ENCODE measurements around the gene CNTNAP2. TPM values are rescaled to one million over a fixed set of nuclear protein-coding genes. Genes with fewer than 3 reads are reported as not detected.
A peak's percentile ranks its signal among the peaks of the same experiment; 100 is the strongest.

The CNTNAP2 gene
- total and polyA plus RNA-seq, 2 of the 8 experiments (the other 6 are each of a cell fraction or from before 2014, with no cell fraction given): 27.9 to 71.0 TPM

DNA sequence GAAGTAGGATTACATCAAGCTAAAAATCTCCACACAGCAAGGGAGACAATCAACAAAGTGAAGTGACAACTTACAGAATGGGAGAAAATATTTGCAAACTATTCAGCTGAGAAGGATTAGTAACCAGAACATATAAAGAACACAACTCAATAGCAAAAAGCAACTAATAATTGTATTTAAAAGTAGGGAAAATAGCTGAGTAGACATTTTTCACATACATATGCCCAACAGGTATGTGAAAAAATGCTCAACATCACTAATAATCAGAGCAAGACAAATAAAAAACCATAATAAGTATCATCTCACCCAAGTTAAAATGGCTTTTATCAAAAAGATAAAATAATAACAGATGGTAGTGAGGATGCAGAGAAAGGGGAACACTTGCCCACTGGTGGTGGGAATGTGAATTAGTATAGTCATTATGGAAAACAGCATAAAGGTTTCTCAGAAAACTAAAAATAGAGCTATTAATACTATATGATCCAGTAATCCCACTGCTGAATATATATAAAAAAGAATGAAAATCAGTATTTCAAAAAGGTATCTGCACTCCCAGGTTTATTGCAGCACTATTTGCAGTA is 1689.5 kb downstream of the CNTNAP2 start (continued):
- TF ChIP-seq SP4 (IDR thresholded peaks at IDR 0.05; ENCODE audit: low read length): no peak
- TF ChIP-seq RBBP5 (IDR thresholded peaks at IDR 0.05; ENCODE audit: borderline replicate concordance, low read depth, low read length): no peak
- TF ChIP-seq TCF12 (IDR thresholded peaks at IDR 0.05; ENCODE audit: low read depth, low read length): no peak
- no peak for TF ChIP-seq RNF2 (IDR thresholded peaks at IDR 0.05; ENCODE audit: borderline replicate concordance, low read depth, low read length, missing control alignments, poor library complexity, severe bottlenecking)
- TF ChIP-seq NANOG (IDR thresholded peaks at IDR 0.05; ENCODE audit: insufficient read depth, low read depth, low read length, poor library complexity, severe bottlenecking): no peak
- TF ChIP-seq CHD1 (IDR thresholded peaks at IDR 0.05; ENCODE audit: low read depth, low read length): no peak
- no peak for TF ChIP-seq TBP (IDR thresholded peaks at IDR 0.05; ENCODE audit: low read depth, low read length)
- TF ChIP-seq, protein P1, sequence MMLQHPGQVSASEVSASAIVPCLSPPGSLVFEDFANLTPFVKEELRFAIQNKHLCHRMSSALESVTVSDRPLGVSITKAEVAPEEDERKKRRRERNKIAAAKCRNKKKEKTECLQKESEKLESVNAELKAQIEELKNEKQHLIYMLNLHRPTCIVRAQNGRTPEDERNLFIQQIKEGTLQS (IDR thresholded peaks at IDR 0.05; ENCODE audit: insufficient read depth, low read depth, low read length): no peak
- no peak for TF ChIP-seq BACH1 (IDR thresholded peaks at IDR 0.05; ENCODE audit: low read length)
- TF ChIP-seq YY1 (IDR thresholded peaks at IDR 0.05; ENCODE audit: low read depth, low read length): no peak
- TF ChIP-seq TEAD4 (IDR thresholded peaks at IDR 0.05; ENCODE audit: low read depth, low read length): peak; percentile 58; the same call in 1 of the 2 replicates
- TF ChIP-seq, protein P2, sequence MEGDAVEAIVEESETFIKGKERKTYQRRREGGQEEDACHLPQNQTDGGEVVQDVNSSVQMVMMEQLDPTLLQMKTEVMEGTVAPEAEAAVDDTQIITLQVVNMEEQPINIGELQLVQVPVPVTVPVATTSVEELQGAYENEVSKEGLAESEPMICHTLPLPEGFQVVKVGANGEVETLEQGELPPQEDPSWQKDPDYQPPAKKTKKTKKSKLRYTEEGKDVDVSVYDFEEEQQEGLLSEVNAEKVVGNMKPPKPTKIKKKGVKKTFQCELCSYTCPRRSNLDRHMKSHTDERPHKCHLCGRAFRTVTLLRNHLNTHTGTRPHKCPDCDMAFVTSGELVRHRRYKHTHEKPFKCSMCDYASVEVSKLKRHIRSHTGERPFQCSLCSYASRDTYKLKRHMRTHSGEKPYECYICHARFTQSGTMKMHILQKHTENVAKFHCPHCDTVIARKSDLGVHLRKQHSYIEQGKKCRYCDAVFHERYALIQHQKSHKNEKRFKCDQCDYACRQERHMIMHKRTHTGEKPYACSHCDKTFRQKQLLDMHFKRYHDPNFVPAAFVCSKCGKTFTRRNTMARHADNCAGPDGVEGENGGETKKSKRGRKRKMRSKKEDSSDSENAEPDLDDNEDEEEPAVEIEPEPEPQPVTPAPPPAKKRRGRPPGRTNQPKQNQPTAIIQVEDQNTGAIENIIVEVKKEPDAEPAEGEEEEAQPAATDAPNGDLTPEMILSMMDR (IDR thresholded peaks at IDR 0.05; ENCODE audit: control extremely low read depth in 1 of 3, insufficient read depth in 1 of 3, low read depth in 1 of 3, low read length in 3 of 3): peak in 1 of 3 experiments; percentile 3; a peak in 1 of 4 replicates
